Mesenchymal stem cell (in vitro differentiated cells and primary cell): ENCODE measurements around the gene PABPN1L.
A peak's percentile ranks its signal among the peaks of the same experiment; 100 is the strongest.

ENCODE experiments used
- DNase-seq: peaks from one replicate; pipeline ENCODE4 v3.0.0-alpha.2; 2013
- H2AFZ ChIP-seq: one replicate; pipeline ENCODE4 v1.6.1; 2013; ENCODE audit warnings: low read depth, mild to moderate bottlenecking, control low read depth, inconsistent platforms, low read length, moderate library complexity
- H2AK5ac ChIP-seq: 2 replicates; pipeline ENCODE4 v1.6.1; 2013; ENCODE audit warnings: low read length, moderate library complexity, mild to moderate bottlenecking, inconsistent platforms; ENCODE audit not compliant: severe bottlenecking
- H2BK120ac ChIP-seq: one replicate; pipeline ENCODE4 v1.6.1; 2013; ENCODE audit warnings: low read depth, mild to moderate bottlenecking, inconsistent platforms, low read length, moderate library complexity
- H2BK12ac ChIP-seq, 2 experiments: one replicate each; pipeline ENCODE4 v1.6.1; 2013; ENCODE audit warnings: inconsistent platforms in 2 of 2, low read length in 2 of 2, mild to moderate bottlenecking in 2 of 2, moderate library complexity in 2 of 2, control low read depth in 1 of 2
- H2BK15ac ChIP-seq: one replicate; pipeline ENCODE4 v1.6.1; 2013; ENCODE audit warnings: mild to moderate bottlenecking, low read depth, inconsistent platforms; ENCODE audit not compliant: poor library complexity, severe bottlenecking
- H2BK5ac ChIP-seq: 2 replicates; pipeline ENCODE4 v1.6.1; 2013; ENCODE audit warnings: low read depth, mild to moderate bottlenecking, low read length, control low read depth, inconsistent platforms; ENCODE audit not compliant: poor library complexity, severe bottlenecking
- H3K14ac ChIP-seq, 2 experiments: one replicate each; pipeline ENCODE4 v1.6.1; 2013; ENCODE audit warnings: inconsistent platforms in 2 of 2, low read length in 2 of 2, control low read depth in 1 of 2, mild to moderate bottlenecking in 1 of 2, moderate library complexity in 1 of 2
- H3K18ac ChIP-seq, 2 experiments: one replicate each; pipeline ENCODE4 v1.6.1; 2013; ENCODE audit warnings: inconsistent platforms in 2 of 2, low read length in 2 of 2, control low read depth in 1 of 2, low read depth in 1 of 2, mild to moderate bottlenecking in 1 of 2
- H3K23ac ChIP-seq, 2 experiments: one replicate each; pipeline ENCODE4 v1.6.1; 2013; ENCODE audit warnings: inconsistent platforms in 2 of 2, low read length in 2 of 2, mild to moderate bottlenecking in 2 of 2, moderate library complexity in 2 of 2, control low read depth in 1 of 2
- H3K27ac ChIP-seq: 2 replicates; pipeline ENCODE4 v1.5.1; 2013; ENCODE audit warnings: mild to moderate bottlenecking, moderate library complexity, low read length, control low read depth, inconsistent platforms; ENCODE audit not compliant: poor library complexity, severe bottlenecking
- H3K27me3 ChIP-seq, 2 experiments: 2 replicates each; pipeline versions ENCODE4 v1.6.1 to v1.7.0; 2013; ENCODE audit warnings: low read length in 2 of 2, mild to moderate bottlenecking in 2 of 2, moderate library complexity in 2 of 2, control low read depth in 1 of 2, inconsistent platforms in 1 of 2; ENCODE audit not compliant: control insufficient read depth in 1 of 2, insufficient read depth in 1 of 2
- H3K36me3 ChIP-seq, 2 experiments: 2 replicates each; pipeline versions ENCODE4 v1.6.1 to v1.7.0; 2013; ENCODE audit warnings: low read length in 2 of 2, control low read depth in 1 of 2, inconsistent platforms in 1 of 2, low read depth in 1 of 2, mild to moderate bottlenecking in 1 of 2; ENCODE audit not compliant: insufficient read depth in 2 of 2, control insufficient read depth in 1 of 2
- H3K4ac ChIP-seq, 2 experiments: one replicate each; pipeline ENCODE4 v1.6.1; 2013; ENCODE audit warnings: inconsistent platforms in 2 of 2, low read length in 2 of 2, mild to moderate bottlenecking in 2 of 2, moderate library complexity in 2 of 2, control low read depth in 1 of 2, low read depth in 1 of 2
- H3K4me1 ChIP-seq: 2 replicates; pipeline ENCODE4 v1.6.1; 2013; ENCODE audit warnings: low read depth, low read length, control low read depth; ENCODE audit not compliant: control insufficient read depth, insufficient read depth
- H3K4me2 ChIP-seq: 2 replicates; pipeline ENCODE4 v1.6.1; 2013; ENCODE audit warnings: low read length, mild to moderate bottlenecking, inconsistent platforms; ENCODE audit not compliant: poor library complexity, severe bottlenecking
- H3K4me3 ChIP-seq, 2 experiments: 2 replicates each; pipeline versions ENCODE4 v1.5.1 to v1.7.0; 2013; ENCODE audit warnings: low read length in 2 of 2, mild to moderate bottlenecking in 2 of 2, control low read depth in 1 of 2, low read depth in 1 of 2; ENCODE audit not compliant: insufficient read depth in 1 of 2
- H3K79me1 ChIP-seq: replicated peaks from 2 replicates; pipeline ENCODE4 v1.6.1; 2013; ENCODE audit warnings: mild to moderate bottlenecking, control low read depth, low read length, inconsistent platforms; ENCODE audit not compliant: poor library complexity, severe bottlenecking
- H3K9ac ChIP-seq: 2 replicates; pipeline ENCODE4 v1.7.0; 2013; ENCODE audit warnings: mild to moderate bottlenecking, low read length, moderate library complexity
- H3K9me3 ChIP-seq: 2 replicates; pipeline ENCODE4 v1.7.0; 2013; ENCODE audit warnings: mild to moderate bottlenecking, low read length; ENCODE audit not compliant: control insufficient read depth
- H4K8ac ChIP-seq: one replicate; pipeline ENCODE4 v1.6.1; 2013; ENCODE audit warnings: inconsistent platforms, mild to moderate bottlenecking, low read length, moderate library complexity
- H4K91ac ChIP-seq: one replicate; pipeline ENCODE4 v1.6.1; 2013; ENCODE audit warnings: mild to moderate bottlenecking, low read length, inconsistent platforms
- WGBS: methylation state at CpG from one replicate; pipeline ENCODE4 v1.1.7; 2013; ENCODE audit warnings: mixed read lengths; 5-methylcytosine and 5-hydroxymethylcytosine counted together

The PABPN1L gene

DNA sequence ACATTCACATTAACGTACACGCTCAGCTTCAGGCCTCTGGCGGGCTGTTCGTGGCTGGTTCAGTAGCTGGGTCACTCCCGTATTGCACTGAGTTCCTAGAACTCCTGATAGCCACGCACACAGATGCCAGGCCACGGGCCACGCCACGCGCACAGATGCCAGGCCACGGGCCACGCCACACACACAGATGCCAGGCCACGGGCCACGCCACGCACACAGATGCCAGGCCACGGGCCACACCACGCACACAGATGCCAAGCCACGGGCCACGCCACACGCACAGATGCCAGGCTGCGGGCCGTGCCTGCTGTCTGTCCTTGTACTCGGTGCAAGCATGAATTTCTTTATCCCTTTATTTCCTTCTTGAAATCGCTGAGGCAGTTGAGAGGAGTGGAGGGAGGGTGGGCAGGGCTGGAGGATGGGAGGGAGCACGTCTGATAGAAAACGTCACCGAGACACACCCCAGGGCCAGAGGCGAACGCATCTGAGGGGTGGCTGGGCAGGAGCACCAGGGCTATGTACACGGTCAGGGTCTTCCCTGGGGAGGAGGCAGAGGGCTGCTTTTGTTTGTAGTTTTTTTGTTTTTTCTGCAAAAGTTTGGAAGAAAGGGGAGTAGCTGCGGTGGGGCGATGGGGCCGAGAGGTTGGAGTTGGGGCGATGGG, 8.6 kb upstream of the PABPN1L start:
- Histone ChIP-seq H2AFZ (no peak overlapping the region), H2BK5ac (no peak overlapping the region), H2BK12ac (no peak overlapping the region), H3K4me1 (peaks cover 7% of the 10 kb centered on the region), H2BK120ac (no peak overlapping the region), H3K23ac (no peak overlapping the region), H3K14ac (no peak overlapping the region), H3K4me3 (no peak overlapping the region), H3K4ac (no peak overlapping the region), H3K27me3 (peaks cover 23 to 74% of the 10 kb centered on the region in 2 experiments), H3K27ac (no peak overlapping the region), H3K36me3 (no peaks in the 10 kb centered on the region), H4K91ac (peak overlapping the region; percentile 6), H3K9ac (no peak overlapping the region), H3K4me2 (no peak overlapping the region), H4K8ac (no peak overlapping the region), H3K9me3 (no peaks in the 10 kb centered on the region), H3K79me1 (no peaks in the 10 kb centered on the region), H3K18ac (no peak overlapping the region), H2AK5ac (no peak overlapping the region), H2BK15ac (no peak overlapping the region)
- WGBS = 95% methylated on average over 34 of the region's 34 CpGs
- DNase-seq = no peak

GRCh38 chr16:88872650-88873331, 6.3 kb upstream of the PABPN1L start:
- Histone ChIP-seq H3K23ac (no peak overlapping the region), H2BK12ac (no peak overlapping the region), H3K9me3 (no peaks in the 10 kb centered on the region), H4K91ac (no peak overlapping the region), H3K9ac (no peak overlapping the region), H4K8ac (no peak overlapping the region), H3K14ac (no peak overlapping the region), H3K27me3 (peaks cover 32 to 73% of the 10 kb centered on the region in 2 experiments), H2AK5ac (no peak overlapping the region), H2AFZ (no peak overlapping the region), H3K79me1 (no peaks in the 10 kb centered on the region), H3K4ac (no peak overlapping the region), H3K4me2 (no peak overlapping the region), H2BK120ac (no peak overlapping the region), H3K27ac (no peak overlapping the region), H3K18ac (no peak overlapping the region), H3K4me3 (no peak overlapping the region), H2BK15ac (no peak overlapping the region), H3K36me3 (no peaks in the 10 kb centered on the region), H3K4me1 (no peaks in the 10 kb centered on the region), H2BK5ac (no peak overlapping the region)
- 85% methylated on average over 23 of the region's 25 CpGs for WGBS
- no peak for DNase-seq

DNA sequence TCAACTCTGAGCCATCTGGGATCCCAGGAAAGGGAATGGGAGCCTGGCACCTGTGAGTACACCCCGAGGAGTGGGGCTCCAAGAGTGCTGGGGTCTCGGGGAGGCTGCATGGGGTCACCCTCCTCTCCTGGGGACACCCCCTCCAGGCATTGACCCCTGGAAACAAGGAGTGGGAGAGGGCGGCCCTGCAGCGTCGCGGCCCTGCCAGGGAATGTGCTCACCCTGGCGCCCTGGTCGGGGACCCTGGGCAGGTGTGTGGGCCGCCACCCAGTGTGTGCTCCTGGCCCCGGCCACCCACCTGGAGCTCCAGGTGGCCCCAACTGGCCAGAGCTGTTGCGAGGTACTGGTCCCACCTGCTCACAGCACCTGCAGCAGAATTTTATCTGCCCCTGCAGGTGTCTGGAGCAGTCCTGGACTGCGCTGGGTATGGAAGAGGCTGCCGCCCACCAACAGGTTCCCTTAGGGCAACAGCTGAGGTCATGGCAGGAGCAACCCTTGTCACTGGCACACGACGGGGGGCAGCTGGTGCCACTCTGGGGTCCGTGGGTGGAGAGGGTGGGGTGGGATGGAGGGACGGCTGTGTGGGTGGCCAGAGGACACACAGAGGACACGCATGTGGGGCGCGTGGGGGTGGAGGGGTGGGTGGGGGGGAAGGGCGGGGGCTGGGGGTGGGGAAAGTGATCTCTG, 5.4 kb upstream of the PABPN1L start:
- H3K27ac ChIP-seq = no peak overlapping the region
- no peaks in the 10 kb centered on the region for H3K4me1 ChIP-seq
- no peak overlapping the region for H2BK12ac ChIP-seq
- H4K8ac ChIP-seq = no peak overlapping the region
- no peak overlapping the region for H2BK15ac ChIP-seq
- H3K4me3 ChIP-seq = no peak overlapping the region
- no peaks in the 10 kb centered on the region for H3K36me3 ChIP-seq
- H3K4ac ChIP-seq = no peak overlapping the region
- H3K79me1 ChIP-seq = no peaks in the 10 kb centered on the region
- no peak overlapping the region for H2BK120ac ChIP-seq
- no peak overlapping the region for H3K23ac ChIP-seq
- 86% methylated on average over 16 of the region's 21 CpGs for WGBS
- H3K14ac ChIP-seq = no peak overlapping the region
- no peak overlapping the region for H3K18ac ChIP-seq
- H3K27me3 ChIP-seq = peaks cover 36 to 77% of the 10 kb centered on the region in 2 experiments
- no peak overlapping the region for H3K4me2 ChIP-seq
- H4K91ac ChIP-seq = no peak overlapping the region
- no peak overlapping the region for H3K9ac ChIP-seq
- no peak overlapping the region for H2AK5ac ChIP-seq
- no peak overlapping the region for H2AFZ ChIP-seq
- DNase-seq = no peak
- no peak overlapping the region for H2BK5ac ChIP-seq
- H3K9me3 ChIP-seq = no peaks in the 10 kb centered on the region

DNA sequence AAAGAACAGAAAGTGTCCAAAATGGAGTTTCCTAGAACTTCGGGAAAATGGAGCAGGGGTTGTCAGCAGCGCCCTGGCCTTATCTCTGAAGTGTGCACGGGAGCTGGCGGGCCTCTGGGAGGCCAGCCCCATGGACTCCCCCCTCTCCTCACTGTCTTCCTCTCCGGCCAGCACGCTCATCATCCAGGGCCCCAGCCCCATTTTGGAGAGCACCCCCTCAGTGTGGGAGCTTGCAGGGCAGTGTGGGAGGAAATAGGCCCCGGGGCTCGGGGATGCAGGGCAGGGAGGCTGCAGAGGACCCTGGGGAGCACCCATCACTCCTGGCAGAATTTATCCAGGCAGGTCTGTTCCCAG, 4.9 kb upstream of the PABPN1L start:
- no peak overlapping the region for H2BK15ac ChIP-seq
- no peaks in the 10 kb centered on the region for H3K79me1 ChIP-seq
- no peaks in the 10 kb centered on the region for H3K9me3 ChIP-seq
- H3K23ac ChIP-seq = peak overlapping the region in 1 of 2 experiments; percentile 35
- no peak overlapping the region for H2BK5ac ChIP-seq
- H3K36me3 ChIP-seq = no peaks in the 10 kb centered on the region
- no peak overlapping the region for H4K8ac ChIP-seq
- no peak overlapping the region for H2AFZ ChIP-seq
- H3K27me3 ChIP-seq = peaks cover 36 to 77% of the 10 kb centered on the region in 2 experiments
- no peak overlapping the region for H4K91ac ChIP-seq
- H3K14ac ChIP-seq = no peak overlapping the region
- no peak overlapping the region for H3K4me2 ChIP-seq
- no peak overlapping the region for H2AK5ac ChIP-seq
- H3K4me1 ChIP-seq = no peaks in the 10 kb centered on the region
- H3K4ac ChIP-seq = no peak overlapping the region
- 67% methylated on average over 6 of the region's 8 CpGs for WGBS
- no peak for DNase-seq
- no peak overlapping the region for H3K18ac ChIP-seq
- no peak overlapping the region for H3K9ac ChIP-seq
- no peak overlapping the region for H2BK120ac ChIP-seq
- H3K27ac ChIP-seq = no peak overlapping the region
- H2BK12ac ChIP-seq = no peak overlapping the region
- peak overlapping the region in 1 of 2 experiments; percentile 23 for H3K4me3 ChIP-seq
